Tibial nerve (tissue), 3 donors: ENCODE results near the gene ZFY.
"Not testable (repeated sequence)": the region's sequence is repeated elsewhere in the genome, so short reads cannot be mapped to it uniquely, and the experiment has no call there.

Experiments used
- CTCF ChIP-seq, 5 experiments: fragments of 200-600 bp in 3 of 5; fragments of 450-650 bp in 2 of 5; sonication (generic) in 3 of 5; IDR thresholded peaks; one replicate each; pipeline ENCODE4 v1.5.1; 2016 to 2019; ENCODE audit warnings: antibody characterized with exemption in 5 of 5, mild to moderate bottlenecking in 3 of 5, moderate library complexity in 2 of 5
- POLR2A ChIP-seq, 2 donors: fragments of 450-650 bp; IDR thresholded peaks; one replicate each; pipeline ENCODE4 v1.6.1; 2017; ENCODE audit warnings: antibody characterized with exemption in 2 of 2, mild to moderate bottlenecking in 2 of 2, moderate library complexity in 2 of 2

- not testable (repeated sequence) for TF ChIP-seq POLR2A, CTCF (IDR thresholded peaks at IDR 0.05)
These were observed 52.0 kb downstream of the ZFY start for GRCh38 chrY:2987178-2987577.
